HG03439 (cell line): ENCODE data around the gene ZSCAN5C.
"Not testable (repeated sequence)": the region's sequence is repeated elsewhere in the genome, so short reads cannot be mapped to it uniquely, and the experiment has no call there.

Source experiments
- ATAC-seq: cut with Tn5 transposase; IDR thresholded peaks from one replicate; pipeline ENCODE4 v1.9.1; 2021; ENCODE audit warnings: mild to moderate bottlenecking, moderate library complexity; ENCODE audit not compliant: unreplicated experiment

Gene ZSCAN5C

GRCh38 chr19:56191711-56192110 lies 10.4 kb upstream of the ZSCAN5C start:
- no peak for ATAC-seq

GRCh38 chr19:56193981-56194640 lies 8.0 kb upstream of the ZSCAN5C start:
- ATAC-seq = no peak

- ATAC-seq = not testable (repeated sequence)
Measured at GRCh38 chr19:56197646-56198045, 4.4 kb upstream of the ZSCAN5C start, which contains the start of gene ZSCAN5B. Gene ZSCAN5B (minus strand): TSS chr19:56197783. CDS start chr19:56193052, 4,731 bp downstream.

DNA sequence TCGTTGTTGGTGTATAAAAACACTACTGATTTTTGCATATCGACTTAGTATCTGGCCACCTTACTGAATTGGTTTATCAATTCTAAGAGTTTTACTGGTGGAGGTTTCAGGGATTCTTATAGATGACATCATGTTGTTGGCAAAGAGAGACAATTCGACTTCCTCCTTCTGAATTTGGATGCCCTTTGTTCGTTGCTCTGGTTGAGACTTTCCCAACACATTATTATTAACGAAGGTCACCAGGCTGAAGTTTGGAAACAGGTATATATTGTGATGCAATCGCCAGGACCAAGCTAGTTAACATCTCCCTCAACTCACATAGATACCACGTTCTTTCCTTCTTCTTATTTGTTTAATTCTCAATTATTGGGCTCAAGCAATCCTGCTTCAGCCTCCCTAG lies 2.4 kb upstream of the ZSCAN5C start:
- ATAC-seq = no peak

GRCh38 chr19:56207581-56207980 lies 5.5 kb downstream of the ZSCAN5C start:
- ATAC-seq = not testable (repeated sequence)

DNA sequence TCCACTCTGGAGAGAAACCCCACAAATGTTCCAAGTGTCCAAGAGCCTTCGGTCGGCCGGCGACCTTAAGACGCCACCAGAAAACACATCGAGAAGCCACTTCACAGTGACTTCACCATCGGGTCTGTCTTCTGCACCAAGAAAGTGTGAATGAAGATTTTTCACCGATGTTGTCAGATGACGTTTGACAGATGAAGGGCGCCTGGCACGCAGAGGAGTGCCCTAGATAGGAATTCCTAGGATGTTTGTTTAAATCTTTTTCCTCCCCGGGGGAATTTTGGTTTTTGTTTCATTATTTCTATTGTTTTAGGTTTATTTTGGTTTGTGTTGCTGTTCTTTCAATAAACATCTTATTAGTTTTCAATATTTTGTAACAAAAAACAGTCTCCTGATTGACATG lies 7.0 kb downstream of the ZSCAN5C start:
- ATAC-seq = no peak

- ATAC-seq = not testable (repeated sequence)
Measured at GRCh38 chr19:56210036-56210435, 8.0 kb downstream of the ZSCAN5C start.

DNA sequence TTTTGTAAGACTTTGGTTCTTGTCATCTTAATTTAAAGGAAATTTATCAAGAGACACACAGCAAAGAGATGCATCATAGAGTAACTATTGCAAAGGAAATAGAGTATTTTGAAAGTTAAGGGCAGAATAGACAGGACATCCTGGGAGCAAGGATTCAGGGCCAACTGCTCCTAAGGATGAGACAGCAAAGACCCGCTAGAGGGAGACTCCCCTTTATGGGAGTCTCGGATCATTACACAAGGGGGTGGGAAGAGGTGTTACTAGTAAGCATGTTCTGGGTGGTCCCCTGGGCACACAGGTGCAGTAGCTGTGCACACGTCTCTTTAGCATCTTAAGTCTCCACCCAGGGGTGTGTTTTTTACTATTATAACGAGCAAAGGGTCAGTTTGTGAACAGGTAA lies 9.6 kb downstream of the ZSCAN5C start:
- no peak for ATAC-seq

- no peak for ATAC-seq
Measured at GRCh38 chr19:56217039-56217949, 15.2 kb downstream of the ZSCAN5C start.

DNA sequence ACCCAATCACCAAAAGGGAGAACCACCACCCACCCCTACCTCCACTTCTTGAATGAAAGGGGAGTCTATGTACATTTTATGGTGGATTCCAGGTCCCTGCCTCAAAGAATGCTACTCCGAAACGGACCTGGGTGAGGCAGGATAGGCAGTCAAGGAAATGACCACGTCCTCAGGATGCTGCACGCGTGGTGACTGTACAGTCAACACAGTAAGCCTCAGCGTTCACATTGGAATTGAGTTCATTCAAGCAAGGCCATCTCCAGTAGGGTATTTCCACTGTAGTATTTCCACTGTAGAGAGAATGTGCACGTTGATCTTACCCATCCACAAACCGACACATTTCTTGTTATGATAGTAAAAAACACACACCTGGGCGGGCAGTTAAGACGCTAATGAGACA lies 16.9 kb downstream of the ZSCAN5C start:
- ATAC-seq = no peak

- not testable (repeated sequence) for ATAC-seq
Measured at GRCh38 chr19:56221442-56221841, 19.4 kb downstream of the ZSCAN5C start.

DNA sequence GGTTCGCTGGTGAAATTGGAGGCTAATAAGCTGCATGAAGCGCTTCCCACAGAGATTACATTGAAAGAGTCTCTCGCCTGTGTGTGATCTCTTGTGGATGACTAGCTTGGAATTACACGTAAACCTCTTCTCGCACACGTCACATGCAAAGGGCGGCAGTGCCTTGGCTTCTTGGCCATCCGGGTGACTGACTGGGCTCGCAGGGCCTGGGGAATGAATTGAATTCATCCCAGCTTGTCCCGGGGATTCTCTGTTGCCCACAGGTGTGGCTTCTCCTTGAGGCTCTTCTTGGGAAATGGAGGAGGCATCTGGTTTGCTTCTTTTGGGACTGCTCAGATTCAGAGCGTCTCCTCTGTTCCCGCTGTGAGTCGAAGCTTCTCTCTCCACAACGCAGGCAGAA lies 19.8 kb downstream of the ZSCAN5C start:
- no peak for ATAC-seq

DNA sequence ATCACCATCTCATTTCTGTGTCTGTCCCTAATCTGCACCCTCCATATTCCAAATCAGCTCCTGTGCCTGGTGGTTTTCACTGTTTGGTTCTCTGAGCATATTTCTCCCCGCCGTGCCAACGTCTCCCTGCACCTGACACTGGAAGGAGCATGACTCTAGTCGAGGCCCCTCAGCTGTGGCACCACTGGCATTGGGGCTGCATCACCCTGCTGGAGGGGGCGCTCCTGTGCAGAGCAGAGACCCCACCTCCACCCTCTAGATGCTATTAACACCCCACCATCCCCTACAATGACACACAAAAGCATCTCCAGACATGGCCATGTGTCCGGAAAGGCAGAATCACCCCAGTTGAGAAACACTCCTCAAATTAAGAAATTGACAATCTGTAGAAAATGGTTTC lies 20.8 kb downstream of the ZSCAN5C start:
- no peak for ATAC-seq

- ATAC-seq = no peak
Measured at GRCh38 chr19:56223481-56223880, 21.4 kb downstream of the ZSCAN5C start.

DNA sequence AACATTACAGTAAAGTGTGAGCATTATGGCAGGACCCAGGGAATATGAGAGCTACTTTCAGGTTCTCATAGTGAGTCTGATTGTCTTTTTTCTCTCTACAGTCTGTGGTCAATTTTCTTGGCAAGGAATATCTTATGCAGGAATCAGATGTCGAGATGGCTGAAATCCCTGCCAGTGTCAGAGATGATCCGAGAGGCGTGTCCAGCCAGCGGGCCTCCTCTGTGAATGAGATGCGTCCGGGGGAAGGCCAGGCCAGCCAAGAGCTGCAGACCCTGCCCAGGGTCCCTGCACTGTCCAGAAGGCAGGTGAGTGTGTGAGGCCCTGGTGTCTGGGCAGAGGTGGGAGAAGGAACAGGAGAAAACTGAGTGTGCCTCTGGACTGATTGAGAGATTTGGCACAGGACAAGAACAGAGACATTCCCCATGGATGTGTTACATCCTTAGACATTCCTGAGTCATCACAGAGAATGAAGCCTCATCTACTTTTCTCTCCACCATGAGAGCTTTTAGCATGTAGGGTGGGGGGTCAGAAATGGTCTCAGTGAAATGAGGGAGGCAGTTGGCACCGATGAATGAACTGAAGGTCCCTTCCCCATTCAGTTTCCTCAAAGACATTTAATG lies 43.2 kb downstream of the ZSCAN5C start:
- no peak for ATAC-seq

- ATAC-seq = not testable (repeated sequence)
Measured at GRCh38 chr19:56245764-56246163, 43.7 kb downstream of the ZSCAN5C start.

DNA sequence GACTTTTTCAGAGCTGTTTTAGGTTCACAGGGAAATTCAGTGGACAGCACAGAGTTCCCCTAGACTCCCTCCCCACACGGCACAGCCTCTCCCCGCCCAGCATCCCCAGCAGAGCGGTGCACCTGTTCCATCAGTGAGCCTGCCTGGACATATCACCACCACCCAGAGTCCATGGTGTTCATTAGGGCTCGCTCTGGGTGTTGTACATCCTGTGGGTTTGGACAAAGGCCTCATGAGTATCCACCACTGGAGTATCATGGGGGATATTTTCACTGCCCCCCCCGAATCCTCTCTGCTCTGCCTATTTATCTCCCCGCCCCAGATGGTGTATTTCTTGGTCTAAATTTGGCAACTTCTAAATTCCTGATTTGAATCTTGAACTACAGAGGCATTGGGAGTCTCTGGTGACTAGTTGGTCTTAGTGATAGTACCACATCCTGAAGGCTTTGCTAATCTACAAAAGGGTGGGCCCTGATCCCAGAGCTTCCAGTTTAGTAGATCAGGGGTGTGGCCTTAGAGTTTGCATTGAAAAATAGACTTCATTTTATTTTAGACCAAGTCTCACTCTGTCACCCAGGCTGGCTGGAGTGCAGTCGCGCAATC lies 46.8 kb downstream of the ZSCAN5C start:
- not testable (repeated sequence) for ATAC-seq

DNA sequence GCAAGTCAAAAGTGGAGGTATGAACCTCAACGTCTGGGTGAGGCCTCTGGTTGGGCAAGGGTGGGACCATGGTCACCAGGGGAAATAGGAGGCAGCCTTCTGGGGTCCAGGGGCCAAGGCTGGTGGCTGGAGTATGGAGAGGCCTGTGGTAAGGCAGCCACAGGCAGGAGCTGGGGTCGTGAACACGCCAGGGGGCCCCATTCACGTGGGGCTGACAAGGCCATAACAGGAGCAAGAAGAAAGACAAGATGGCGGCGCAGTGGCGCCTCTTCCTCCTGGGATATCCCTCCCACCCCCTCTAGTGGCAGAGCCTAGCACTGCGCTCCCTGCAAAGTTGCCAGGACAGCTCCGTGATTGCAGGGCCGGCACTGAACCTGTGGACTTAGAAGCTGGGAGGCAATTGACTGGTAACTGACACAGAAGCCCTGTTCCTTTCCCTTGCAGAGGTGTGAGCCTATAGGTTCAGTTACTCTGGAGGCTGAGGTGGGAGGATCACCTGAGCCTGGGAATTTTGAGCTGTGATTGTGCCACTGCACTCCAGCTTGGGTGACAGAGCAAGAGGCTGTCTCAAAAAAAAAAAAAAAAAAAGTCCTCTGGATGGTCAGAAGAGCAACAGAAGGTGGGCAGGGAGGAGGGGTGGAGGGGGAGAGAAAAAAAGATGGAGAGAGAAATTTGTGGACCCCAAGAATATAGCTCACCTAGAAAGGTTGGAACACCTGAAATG lies 50.8 kb downstream of the ZSCAN5C start:
- ATAC-seq = no peak

- ATAC-seq = no peak
Measured at GRCh38 chr19:56253737-56254136, 51.7 kb downstream of the ZSCAN5C start.

DNA sequence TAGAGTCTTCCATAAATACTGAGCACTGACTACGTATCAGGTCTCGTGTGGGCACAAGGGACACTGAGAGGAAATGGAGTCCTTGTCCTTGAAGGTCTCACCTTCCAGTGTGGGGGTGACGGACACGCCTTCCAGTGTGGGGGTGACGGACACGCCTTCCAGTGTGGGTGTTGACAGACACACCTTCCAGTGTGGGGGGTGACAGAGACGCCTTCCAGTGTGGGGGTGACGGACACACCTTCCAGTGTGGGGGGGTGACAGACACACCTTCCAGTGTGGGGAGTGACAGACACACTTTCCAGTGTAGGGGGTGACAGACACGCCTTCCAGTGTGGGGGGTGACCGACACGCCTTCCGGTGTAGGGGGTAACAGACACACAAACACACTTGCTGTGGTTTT lies 56.2 kb downstream of the ZSCAN5C start:
- no peak for ATAC-seq
